Left lung (tissue), 10 donors: ENCODE results near the gene SPATA1. TPM values are rescaled to one million over a fixed set of nuclear protein-coding genes. Genes with fewer than 3 reads are reported as not detected.

Experiments used
- ATAC-seq: fragments of 200-7000 bp; cut with Tn5 transposase; one replicate; pipeline ENCODE4 v1.9.1; 2020; ENCODE audit warnings: moderate library complexity
- DNase-seq, 4 donors: peaks; one replicate each; pipeline ENCODE4 v3.0.0-alpha.2; 2013 to 2020
- H3K27ac ChIP-seq, 2 donors: fragments of 200-600 bp; sonication (generic) in 1 of 2; one replicate each; pipeline versions ENCODE4 v1.5.0 to v1.8.0; 2020 to 2021
- H3K27me3 ChIP-seq, 2 donors: fragments of 200-600 bp; sonication (generic) in 1 of 2; one replicate each; pipeline versions ENCODE4 v1.5.0 to v1.8.0; 2020 to 2021
- H3K36me3 ChIP-seq, 2 donors: fragments of 200-600 bp; sonication (generic) in 1 of 2; one replicate each; pipeline versions ENCODE4 v1.5.0 to v1.8.0; 2020 to 2021
- H3K4me1 ChIP-seq, 2 donors: fragments of 200-600 bp; one replicate each; pipeline ENCODE4 v1.8.0; 2021
- H3K4me3 ChIP-seq, 2 donors: fragments of 200-600 bp; sonication (generic) in 1 of 2; one replicate each; pipeline versions ENCODE4 v1.5.0 to v1.8.0; 2020 to 2021; ENCODE audit warnings: mild to moderate bottlenecking in 1 of 2
- H3K9me3 ChIP-seq, 2 donors: fragments of 200-600 bp; sonication (generic) in 1 of 2; one replicate each; pipeline versions ENCODE4 v1.5.0 to v1.8.0; 2020 to 2021
- intact Hi-C, 2 donors: fragments of 100-400 bp; cut with DNase I; formaldehyde crosslinking; loops; one replicate each; pipeline versions ENCODE4 v1.11.2 to v1.14.2; 2022
- polyA plus RNA-seq, 6 donors: library from polyadenylated mRNA; unstranded; fragments of 120-200 nt; gene quantifications; one replicate each; pipeline ENCODE4 v1.2.1, GENCODE V29; 2013; ENCODE audit not compliant: insufficient read length in 6 of 6
- total RNA-seq, 2 donors: library from RNA; stranded (reverse); fragmentation: NEBNext Ultra II Directional; extraction: Animal tissue kit (Norgen Biotek cat#: 25700); gene quantifications; one replicate each; pipeline ENCODE4 v1.2.1, GENCODE V29; 2021
- TF ChIP-seq, protein P1 (sequence below), 2 donors: fragments of 200-600 bp; sonication (generic) in 1 of 2; IDR thresholded peaks; one replicate each; pipeline versions ENCODE4 v1.5.0 to v1.8.0; 2021; ENCODE audit warnings: antibody characterized with exemption in 2 of 2
- donor health status: DM: no; HTN: yes; CAD: no.
- donor health status: DM: no; HTN: no; CAD: no.

SPATA1 gene
- total and polyA plus RNA-seq, 8 donors, result 1.3 to 4.0 (median 3.4) TPM

DNA sequence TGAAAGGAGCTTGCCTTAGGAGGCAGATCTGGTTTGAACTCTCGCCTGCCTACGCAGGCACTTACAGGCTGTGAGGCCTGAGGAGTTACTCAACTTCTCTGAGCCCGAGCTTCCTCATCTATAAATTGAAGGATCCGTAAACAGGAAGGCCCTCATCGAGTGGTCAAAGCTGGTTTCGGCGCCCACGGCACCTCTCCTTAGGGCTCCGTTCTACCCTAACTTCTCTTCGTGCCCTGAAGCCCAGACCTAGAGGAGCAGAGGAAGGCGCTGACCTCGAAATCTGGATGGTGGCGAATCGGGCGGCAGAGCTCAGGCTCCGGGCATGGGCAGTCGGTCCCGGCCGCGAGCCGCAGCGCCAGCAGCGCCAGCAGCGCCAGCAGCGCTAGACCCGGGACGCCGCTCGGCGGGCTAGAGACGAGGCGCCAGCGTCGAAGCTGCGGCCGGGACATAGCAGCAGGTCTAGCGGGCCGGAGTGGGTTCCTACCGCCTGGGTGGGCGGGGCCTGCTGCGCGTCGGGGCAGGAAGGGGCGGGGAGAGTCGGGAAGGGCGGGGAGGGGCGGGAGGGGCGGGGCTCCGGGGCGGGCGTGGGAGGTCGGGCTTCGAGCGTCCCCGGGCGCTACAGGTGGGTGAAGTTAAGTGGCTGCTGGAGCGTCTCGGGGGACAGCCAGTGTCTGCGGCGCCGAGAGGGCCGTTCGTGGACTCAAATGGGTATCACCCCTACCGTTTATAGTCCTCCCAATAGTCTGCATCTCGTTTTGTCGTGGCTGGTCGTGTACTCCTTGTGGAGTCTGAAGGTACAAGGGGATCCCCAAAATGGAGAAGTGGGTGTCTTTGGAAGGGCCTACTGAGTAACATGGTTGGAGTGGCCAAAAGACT lies 68.0 kb downstream of the SPATA1 start, which contains the start of gene CTBS:
CTBS (minus strand) TSS at position 474 of the 876 bp plus-strand sequence; CDS start at position 449, 25 bp downstream.
- Histone ChIP-seq H3K4me3 (peak within 1 kb of the TSS; percentile 53 to 71), H3K27me3 (no peaks in the 10 kb centered on the region), H3K4me1 (peaks cover 0 to 38% of the 10 kb centered on the region in 2 donors), H3K36me3 (peaks cover 0 to 5% of the 10 kb centered on the region in 2 donors), H3K27ac (peak within 1 kb of the TSS; percentile 99 to 100), H3K9me3 (no peaks in the 10 kb centered on the region)
- peak; percentile 98 for ATAC-seq
- TF ChIP-seq, protein P1, sequence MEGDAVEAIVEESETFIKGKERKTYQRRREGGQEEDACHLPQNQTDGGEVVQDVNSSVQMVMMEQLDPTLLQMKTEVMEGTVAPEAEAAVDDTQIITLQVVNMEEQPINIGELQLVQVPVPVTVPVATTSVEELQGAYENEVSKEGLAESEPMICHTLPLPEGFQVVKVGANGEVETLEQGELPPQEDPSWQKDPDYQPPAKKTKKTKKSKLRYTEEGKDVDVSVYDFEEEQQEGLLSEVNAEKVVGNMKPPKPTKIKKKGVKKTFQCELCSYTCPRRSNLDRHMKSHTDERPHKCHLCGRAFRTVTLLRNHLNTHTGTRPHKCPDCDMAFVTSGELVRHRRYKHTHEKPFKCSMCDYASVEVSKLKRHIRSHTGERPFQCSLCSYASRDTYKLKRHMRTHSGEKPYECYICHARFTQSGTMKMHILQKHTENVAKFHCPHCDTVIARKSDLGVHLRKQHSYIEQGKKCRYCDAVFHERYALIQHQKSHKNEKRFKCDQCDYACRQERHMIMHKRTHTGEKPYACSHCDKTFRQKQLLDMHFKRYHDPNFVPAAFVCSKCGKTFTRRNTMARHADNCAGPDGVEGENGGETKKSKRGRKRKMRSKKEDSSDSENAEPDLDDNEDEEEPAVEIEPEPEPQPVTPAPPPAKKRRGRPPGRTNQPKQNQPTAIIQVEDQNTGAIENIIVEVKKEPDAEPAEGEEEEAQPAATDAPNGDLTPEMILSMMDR (IDR thresholded peaks at IDR 0.05), result no peak
- intact Hi-C loops, result no loop called here
- DNase-seq, result peak; percentile 83 to 96 (median 92)

DNA sequence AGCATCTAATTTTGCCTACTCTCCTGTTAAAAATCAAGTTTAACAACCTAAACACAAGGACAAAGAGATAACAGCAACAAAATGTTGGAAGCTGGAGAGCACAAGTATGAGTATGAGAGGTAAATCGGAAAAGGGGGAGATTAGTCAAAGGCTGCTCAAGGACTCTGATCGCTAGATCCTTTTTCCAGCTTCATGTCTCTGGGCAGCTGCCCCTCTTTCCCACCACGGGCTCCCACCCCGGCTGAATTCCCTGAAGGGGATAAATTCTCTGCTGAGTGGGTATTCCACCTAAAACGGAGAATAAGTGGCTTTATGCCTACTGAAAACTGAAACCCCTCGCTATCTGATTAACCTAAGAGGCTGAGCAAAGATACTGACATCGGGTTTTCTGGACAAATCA lies 68.8 kb downstream of the SPATA1 start:
- Histone ChIP-seq H3K27ac (peak overlapping the region in 1 of 2 donors; percentile 99), H3K27me3 (no peaks in the 10 kb centered on the region), H3K4me3 (peak overlapping the region; percentile 53 to 71), H3K9me3 (no peaks in the 10 kb centered on the region), H3K36me3 (no peaks in the 10 kb centered on the region), H3K4me1 (peaks cover 0 to 38% of the 10 kb centered on the region in 2 donors)
- TF ChIP-seq, protein P1 (IDR thresholded peaks at IDR 0.05), result no peak
- no peak for ATAC-seq
- DNase-seq, result no peak
- intact Hi-C loops, result no loop called here

DNA sequence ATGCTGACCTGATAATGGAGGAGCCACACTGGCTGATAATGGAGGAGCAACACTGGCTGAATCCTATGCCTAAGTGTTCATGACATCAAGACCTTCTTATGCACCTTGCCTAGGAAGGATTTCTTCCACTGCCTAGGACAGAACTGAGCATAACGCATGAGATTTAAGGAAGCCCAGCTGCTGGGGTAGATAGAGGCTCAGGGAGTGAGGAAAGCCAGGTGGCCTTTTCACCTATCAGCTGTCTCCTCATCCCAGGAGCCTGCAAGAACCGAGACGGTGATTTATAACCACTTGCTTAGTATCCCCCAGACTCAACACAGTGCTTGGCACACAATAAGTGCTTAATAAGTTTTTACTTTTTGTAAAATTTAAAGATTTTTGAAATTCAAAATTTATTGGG lies 75.5 kb downstream of the SPATA1 start:
- ATAC-seq, result no peak
- no peaks in the 10 kb centered on the region for H3K9me3 ChIP-seq
- H3K27me3 ChIP-seq, result no peaks in the 10 kb centered on the region
- H3K27ac ChIP-seq, result no peak overlapping the region
- DNase-seq, result no peak
- H3K36me3 ChIP-seq, result no peaks in the 10 kb centered on the region
- no peaks in the 10 kb centered on the region for H3K4me1 ChIP-seq
- TF ChIP-seq, protein P1 (IDR thresholded peaks at IDR 0.05), result no peak
- H3K4me3 ChIP-seq, result no peak overlapping the region
- intact Hi-C loops, result no loop called here

DNA sequence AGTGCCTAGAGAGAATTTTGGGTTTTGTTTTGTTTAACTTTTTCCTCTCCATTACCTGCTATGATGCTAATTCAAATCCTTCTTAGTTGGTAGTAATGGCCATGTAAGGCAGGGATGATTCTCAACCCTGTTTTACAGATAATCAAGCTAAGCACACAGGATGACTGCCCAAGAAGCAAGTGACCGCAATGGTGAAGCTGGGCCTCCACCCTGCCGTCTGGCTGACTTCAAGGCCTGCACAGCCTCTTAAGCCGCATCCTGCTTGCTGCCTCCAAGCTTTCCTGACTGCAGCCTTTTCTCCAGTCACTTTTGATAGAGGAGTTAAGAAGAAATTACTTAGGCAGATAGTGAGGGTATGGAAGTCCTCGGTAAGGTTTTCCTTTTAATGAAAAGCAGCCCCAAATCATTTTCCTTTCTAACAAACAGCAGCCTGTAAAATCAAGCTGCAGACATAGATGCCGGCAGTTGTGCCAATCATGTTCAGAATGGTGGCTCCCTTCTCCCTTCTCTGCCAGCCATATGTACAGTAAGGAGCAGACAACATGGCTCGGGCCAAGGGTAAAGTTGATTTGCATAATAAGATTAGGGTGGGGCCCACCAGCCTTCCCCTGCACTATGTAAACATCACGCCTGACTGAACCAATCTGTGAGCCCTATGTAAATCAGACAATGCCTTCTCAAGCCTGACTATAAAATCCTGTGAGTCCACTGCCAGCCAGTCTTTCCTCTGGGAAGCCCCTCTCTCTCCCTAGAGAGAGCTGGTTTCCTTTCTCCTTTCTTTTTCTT lies 76.8 kb downstream of the SPATA1 start:
- Histone ChIP-seq H3K27ac (no peak overlapping the region), H3K36me3 (no peaks in the 10 kb centered on the region), H3K27me3 (no peaks in the 10 kb centered on the region), H3K4me1 (no peaks in the 10 kb centered on the region), H3K4me3 (no peak overlapping the region), H3K9me3 (no peaks in the 10 kb centered on the region)
- TF ChIP-seq, protein P1 (IDR thresholded peaks at IDR 0.05), result no peak
- no peak for DNase-seq
- no peak for ATAC-seq
- intact Hi-C loops, result no loop called here

DNA sequence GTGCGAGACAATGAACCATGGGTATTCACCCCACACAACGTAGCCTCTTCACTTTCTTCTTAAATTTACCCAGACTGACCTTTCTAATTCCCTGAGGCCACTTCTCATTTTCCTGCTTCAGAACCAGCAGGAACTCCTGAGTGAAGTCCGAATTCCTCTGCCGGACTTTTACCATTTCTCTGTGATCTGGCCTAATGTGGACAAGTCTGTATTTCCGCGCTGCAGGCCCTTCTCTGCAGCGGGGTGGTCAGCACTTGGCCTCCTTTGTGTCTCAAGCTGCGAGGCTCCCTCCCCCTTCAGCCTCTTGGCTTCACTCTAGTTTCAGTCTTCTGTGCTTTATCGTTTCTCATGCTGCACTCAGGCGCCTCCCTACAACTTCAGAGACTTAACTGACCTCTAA lies 77.5 kb downstream of the SPATA1 start:
- intact Hi-C loops, result no loop called here
- TF ChIP-seq, protein P1 (IDR thresholded peaks at IDR 0.05), result no peak

More for the DNA sequence above, 77.5 kb downstream of the SPATA1 start:
- ATAC-seq (no peak), DNase-seq (no peak)
- H3K4me3 ChIP-seq, result no peak overlapping the region
- no peak overlapping the region for H3K27ac ChIP-seq
- H3K4me1 ChIP-seq, result no peaks in the 10 kb centered on the region
- no peaks in the 10 kb centered on the region for H3K27me3 ChIP-seq
- no peaks in the 10 kb centered on the region for H3K9me3 ChIP-seq
- H3K36me3 ChIP-seq, result no peaks in the 10 kb centered on the region
